AG10803 (cell line): ENCODE results near the gene UBAP1.
"Not testable (repeated sequence)": the region's sequence is repeated elsewhere in the genome, so short reads cannot be mapped to it uniquely, and the experiment has no call there.

Experiments
- DNase-seq: peaks from one replicate; pipeline ENCODE4 v3.0.0; 2010; ENCODE audit warnings: low read depth
- H3K4me3 ChIP-seq: 2 replicates; pipeline ENCODE4 v1.5.1; 2011; ENCODE audit warnings: mild to moderate bottlenecking, low read length, control low read depth
- TF ChIP-seq, protein P1 (sequence below): conservative IDR thresholded peaks from 2 replicates; pipeline ENCODE4 v1.5.1; 2011; ENCODE audit warnings: mild to moderate bottlenecking, low read length, control low read depth, inconsistent platforms

UBAP1 gene

DNA sequence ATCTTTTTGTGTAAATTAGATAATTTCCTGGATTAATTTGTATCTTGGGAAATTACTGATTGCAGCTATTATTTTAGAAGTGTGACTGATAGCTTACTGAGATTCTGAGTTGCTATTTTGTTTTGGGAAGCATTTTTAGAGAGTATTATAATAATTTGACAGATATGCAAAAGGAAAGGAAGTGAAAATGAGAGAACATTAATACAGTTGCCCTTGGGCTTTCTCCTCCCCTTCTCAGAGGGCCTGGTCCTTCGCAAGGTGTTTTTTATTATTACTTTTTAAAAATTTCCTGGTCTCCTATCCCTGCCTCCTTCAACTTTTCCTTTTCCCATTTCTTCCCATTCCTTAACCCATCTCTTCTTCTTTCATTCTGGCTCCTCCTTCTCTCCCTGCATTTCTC, 32.6 kb downstream of the UBAP1 start:
- no peak for DNase-seq
- TF ChIP-seq, protein P1, sequence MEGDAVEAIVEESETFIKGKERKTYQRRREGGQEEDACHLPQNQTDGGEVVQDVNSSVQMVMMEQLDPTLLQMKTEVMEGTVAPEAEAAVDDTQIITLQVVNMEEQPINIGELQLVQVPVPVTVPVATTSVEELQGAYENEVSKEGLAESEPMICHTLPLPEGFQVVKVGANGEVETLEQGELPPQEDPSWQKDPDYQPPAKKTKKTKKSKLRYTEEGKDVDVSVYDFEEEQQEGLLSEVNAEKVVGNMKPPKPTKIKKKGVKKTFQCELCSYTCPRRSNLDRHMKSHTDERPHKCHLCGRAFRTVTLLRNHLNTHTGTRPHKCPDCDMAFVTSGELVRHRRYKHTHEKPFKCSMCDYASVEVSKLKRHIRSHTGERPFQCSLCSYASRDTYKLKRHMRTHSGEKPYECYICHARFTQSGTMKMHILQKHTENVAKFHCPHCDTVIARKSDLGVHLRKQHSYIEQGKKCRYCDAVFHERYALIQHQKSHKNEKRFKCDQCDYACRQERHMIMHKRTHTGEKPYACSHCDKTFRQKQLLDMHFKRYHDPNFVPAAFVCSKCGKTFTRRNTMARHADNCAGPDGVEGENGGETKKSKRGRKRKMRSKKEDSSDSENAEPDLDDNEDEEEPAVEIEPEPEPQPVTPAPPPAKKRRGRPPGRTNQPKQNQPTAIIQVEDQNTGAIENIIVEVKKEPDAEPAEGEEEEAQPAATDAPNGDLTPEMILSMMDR: no peak
- no peak overlapping the region for H3K4me3 ChIP-seq

DNA sequence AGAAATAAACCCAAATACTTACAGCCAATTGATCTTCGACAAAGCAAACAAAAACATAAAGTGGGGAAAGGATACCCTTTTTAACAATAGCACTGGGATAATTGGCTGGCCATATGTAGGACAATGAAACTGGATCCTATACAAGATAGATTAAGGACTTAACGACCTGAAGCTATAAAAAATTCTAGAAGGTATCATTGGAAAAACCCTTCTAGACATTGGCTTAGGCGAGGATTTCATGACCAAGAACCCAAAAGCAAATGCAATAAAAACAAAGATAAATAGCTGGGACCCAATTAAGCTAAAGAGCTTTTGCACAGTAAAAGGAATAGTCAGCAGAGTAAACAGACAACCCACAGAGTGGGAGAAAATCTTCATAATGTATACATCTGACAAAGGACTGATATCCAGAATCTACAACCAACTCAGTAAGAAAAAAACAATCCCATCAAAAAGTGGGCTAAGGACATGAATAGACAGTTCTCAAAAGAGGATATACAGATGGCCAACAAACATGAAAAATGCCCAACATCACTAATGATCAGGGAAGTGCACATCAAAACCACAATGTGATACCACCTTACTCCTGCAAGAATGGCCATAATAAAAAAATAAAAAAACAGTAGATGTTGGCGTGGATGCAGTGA, 35.6 kb downstream of the UBAP1 start:
- not testable (repeated sequence) for DNase-seq, H3K4me3 ChIP-seq

DNA sequence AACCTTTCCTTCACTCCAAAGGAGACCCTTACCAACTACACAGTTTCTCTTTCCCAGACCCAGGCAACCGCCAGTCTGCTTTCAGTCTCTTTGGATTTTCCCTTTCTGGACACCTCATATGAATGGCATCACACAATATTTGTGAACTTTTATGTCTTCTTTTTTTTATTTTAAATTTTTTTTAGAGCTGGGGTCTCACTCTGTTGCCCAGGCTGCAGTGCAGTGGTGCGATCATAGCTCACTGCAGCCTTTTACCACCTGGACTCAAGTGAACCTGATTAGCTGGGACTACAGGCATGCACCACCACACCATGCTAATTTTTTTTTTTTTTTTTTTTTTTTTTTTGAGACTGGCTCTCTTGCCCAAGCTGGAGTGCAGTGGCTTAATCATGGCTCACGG, 37.5 kb downstream of the UBAP1 start:
- TF ChIP-seq, protein P1: no peak
- H3K4me3 ChIP-seq: no peak overlapping the region
- DNase-seq: no peak

DNA sequence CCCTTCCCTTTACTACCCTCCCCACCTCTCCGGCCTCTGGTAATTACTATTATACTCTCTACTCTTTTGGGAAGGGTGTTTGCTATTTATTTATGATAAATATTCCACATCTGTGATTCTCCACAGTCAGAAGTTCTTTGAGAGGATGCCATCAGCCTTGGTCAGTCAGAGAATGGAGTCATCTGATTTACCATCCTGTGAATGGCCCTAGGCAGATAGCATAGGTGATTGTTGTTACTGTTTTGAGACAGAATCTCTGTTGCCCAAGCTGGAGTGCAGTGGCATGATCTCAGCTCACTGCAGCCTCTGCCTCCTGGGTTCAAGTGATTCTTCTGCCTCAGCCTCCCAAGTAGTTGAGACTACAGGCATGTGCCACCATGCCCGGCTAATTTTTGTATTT, 38.2 kb downstream of the UBAP1 start:
- not testable (repeated sequence) for DNase-seq, H3K4me3 ChIP-seq

DNA sequence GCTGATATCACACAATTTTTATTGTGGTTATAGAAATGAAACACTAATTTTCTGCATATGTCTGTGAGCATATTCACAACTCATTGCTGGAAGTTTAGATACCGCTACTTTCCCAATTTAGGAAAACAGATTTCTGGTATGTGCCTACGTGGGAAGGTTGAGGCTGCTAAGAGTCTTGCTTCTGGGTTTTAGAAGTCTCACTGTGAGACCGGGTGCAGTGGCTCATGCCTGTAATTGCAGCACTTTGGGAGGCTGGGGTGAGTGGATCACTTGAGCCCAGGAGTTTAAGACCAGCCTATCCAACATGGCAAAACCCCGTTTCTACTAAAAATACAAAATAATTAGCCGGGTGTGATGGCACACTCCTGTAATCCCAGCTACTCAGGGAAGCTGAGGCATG, 39.6 kb downstream of the UBAP1 start:
- TF ChIP-seq, protein P1: no peak
- no peak overlapping the region for H3K4me3 ChIP-seq
- DNase-seq: peak; percentile 43

DNA sequence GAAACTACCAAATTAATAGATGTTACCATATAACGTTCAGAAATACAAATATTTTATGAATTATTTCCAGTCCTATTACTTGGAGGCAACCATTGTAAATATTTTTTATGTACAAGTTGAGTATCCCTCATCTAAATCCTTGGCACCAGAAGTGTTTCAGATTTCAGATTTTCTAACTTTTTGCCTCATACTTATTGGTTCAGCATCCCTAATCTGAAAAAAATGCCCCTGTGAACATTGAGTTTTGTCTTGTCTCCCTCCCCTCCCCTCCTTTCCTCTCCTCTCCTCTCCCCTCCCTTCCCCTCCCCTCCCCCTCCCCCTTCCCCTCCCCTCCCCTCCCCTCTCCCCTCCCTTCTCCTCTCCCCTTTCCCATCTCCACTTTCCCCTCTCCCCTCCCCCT, 40.6 kb downstream of the UBAP1 start:
- TF ChIP-seq, protein P1: no peak
- no peak for DNase-seq
- no peak overlapping the region for H3K4me3 ChIP-seq

DNA sequence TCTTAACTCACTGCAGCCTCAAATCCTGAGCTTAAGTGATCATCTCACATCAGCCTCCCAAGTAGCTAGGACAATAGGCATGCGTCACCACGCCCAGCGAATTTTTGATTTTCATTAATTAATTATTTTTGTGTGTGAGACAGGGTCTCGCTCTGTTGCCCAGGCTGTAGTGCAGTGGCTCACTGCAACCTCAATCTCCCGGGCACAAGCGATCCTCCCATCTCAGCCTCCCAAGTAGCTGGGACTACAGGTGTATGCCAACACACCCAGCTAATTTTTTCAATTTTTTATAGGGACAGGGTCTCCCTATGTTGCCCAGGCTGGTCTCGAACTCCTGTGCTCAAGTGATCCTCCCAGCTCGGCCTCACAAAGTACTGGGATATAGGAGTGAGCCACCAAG, 41.4 kb downstream of the UBAP1 start:
- TF ChIP-seq, protein P1: no peak

DNA sequence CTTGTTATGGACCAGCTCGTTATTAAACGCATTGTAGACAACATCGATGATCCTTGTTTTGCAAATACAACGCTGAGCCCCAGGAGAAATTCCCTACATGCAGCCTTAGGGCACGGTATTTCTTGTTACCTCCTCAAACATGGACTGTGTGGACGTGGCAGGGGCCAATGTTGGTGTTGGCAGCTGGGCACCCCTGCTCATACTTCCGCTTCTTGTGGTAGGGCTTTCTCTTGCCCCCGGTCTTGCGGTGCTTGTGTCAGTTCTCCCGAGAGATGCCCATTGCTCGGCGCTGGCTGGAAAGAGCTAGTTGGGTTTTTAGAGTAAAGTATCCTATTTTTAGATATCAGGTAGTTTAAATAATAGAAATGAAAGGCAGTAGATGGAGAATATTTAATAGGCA, 45.5 kb downstream of the UBAP1 start:
- no peak for DNase-seq
- TF ChIP-seq, protein P1: no peak
- no peak overlapping the region for H3K4me3 ChIP-seq

More for the DNA sequence above, 41.4 kb downstream of the UBAP1 start:
- no peak for DNase-seq
- H3K4me3 ChIP-seq: no peak overlapping the region

DNA sequence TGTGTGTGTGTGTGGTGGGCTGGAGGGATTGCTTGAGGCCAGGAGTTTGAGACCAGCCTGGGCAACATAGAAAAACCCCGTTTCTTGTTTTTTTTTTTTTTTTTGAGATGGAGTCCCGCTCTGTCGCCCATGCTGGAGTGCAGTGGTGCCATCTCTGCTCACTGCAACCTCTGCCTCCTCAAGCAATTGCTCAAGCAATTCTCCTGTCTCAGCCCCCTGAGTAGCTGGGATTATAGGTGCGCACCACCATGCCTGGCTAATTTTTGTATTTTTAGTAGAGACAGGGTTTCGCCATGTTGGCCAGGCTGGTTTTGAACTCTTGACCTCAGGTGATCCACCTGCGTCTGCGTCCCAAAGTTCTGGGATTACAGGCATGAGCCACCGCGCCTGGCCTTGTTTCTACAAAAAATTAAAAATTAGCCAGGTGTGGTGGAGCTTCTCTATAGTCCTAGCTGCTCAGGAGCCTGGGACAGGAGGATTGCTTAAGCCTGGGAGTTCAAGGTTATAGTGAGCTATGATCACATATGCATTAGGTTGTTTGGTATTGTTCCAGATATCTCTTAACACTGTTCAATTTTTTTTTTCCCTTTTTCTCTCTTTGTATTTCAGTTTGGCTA, 47.4 kb downstream of the UBAP1 start:
- not testable (repeated sequence) for H3K4me3 ChIP-seq, DNase-seq
